GM21360 (cell line): ENCODE results near the gene IFITM5.

Experiments
- ATAC-seq: cut with Tn5 transposase; IDR thresholded peaks from one replicate; pipeline ENCODE4 v1.9.1; 2021; ENCODE audit warnings: mild to moderate bottlenecking, moderate library complexity; ENCODE audit not compliant: unreplicated experiment

IFITM5 gene

GRCh38 chr11:285021-285893, 14.1 kb downstream of the IFITM5 start:
- no peak for ATAC-seq

- no peak for ATAC-seq
Observed at GRCh38 chr11:284105-285020, 15.0 kb downstream of the IFITM5 start.

- ATAC-seq: no peak
Observed at GRCh38 chr11:283405-284104, 15.8 kb downstream of the IFITM5 start.

GRCh38 chr11:282630-283360, 16.5 kb downstream of the IFITM5 start:
- ATAC-seq: no peak

GRCh38 chr11:282171-282570, 17.2 kb downstream of the IFITM5 start:
- no peak for ATAC-seq

- ATAC-seq: no peak
Observed at GRCh38 chr11:281486-282161, 17.7 kb downstream of the IFITM5 start.

GRCh38 chr11:280706-281485, 18.4 kb downstream of the IFITM5 start:
- ATAC-seq: no peak

GRCh38 chr11:279966-280705, 19.2 kb downstream of the IFITM5 start:
- ATAC-seq: no peak

- ATAC-seq: no peak
Observed at GRCh38 chr11:279040-279965, 20.0 kb downstream of the IFITM5 start.

- ATAC-seq: no peak
Observed at GRCh38 chr11:278001-278951, 21.1 kb downstream of the IFITM5 start, which contains the start of gene NLRP6. NLRP6 (plus strand) TSS chr11:278407; CDS start chr11:278570, 163 bp downstream.

- ATAC-seq: no peak
Observed at GRCh38 chr11:276219-276618, 23.1 kb downstream of the IFITM5 start.

GRCh38 chr11:272931-273198, 26.5 kb downstream of the IFITM5 start:
- ATAC-seq: no peak

- ATAC-seq: no peak
Observed at GRCh38 chr11:272195-272930, 27.0 kb downstream of the IFITM5 start.

GRCh38 chr11:271319-271715, 28.0 kb downstream of the IFITM5 start:
- ATAC-seq: no peak

- no peak for ATAC-seq
Observed at GRCh38 chr11:270451-271318, 28.6 kb downstream of the IFITM5 start.
